ENCODE results near the gene ALDH3B1.

The ALDH3B1 gene

DNA sequence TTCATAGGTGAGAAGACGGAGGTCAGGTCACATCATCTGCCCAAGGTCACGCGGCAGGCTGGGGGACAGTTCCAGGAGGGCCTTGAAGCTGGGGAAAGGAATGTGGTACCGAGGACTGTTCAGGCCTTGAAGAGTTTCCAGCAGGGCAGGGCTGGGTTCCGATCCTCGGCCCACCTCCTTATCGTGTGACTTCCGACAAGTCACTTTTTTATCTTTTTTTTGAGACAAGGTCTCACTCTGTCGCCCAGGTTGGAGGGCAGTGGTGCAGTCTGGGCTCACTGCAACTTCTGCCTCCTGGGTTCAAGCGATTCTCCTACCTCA is 21.0 kb downstream of the ALDH3B1 start:
- DNase-seq (ENCODE audit: low read depth in 2 of 2) = no peak

DNA sequence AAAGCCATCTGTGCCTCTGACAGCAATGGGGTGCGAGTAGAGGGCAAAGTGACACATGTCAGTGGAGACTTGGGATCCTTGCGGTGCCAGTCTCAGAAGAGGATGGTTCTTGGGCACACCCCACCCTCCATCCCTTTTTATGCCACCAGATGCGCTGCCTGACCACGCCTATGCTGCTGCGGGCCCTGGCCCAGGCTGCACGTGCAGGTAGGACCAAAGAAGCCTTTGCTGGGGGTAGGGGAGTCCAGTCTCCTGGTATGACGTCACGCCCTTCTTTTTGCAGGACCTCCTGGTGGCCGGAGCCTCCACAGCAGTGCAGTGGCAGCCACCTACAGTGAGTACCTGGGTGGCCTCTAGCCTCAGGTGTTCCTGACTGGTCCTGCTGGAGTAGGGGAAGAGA is 21.9 kb downstream of the ALDH3B1 start:
- DNase-seq (ENCODE audit: low read depth in 2 of 2) = no peak

- DNase-seq (ENCODE audit: low read depth in 2 of 2) = no peak
These were observed 23.0 kb downstream of the ALDH3B1 start for GRCh38 chr11:68032997-68033707.

GRCh38 chr11:68033708-68034045 is 23.6 kb downstream of the ALDH3B1 start:
- DNase-seq (ENCODE audit: low read depth in 2 of 2) = no peak

- DNase-seq (ENCODE audit: low read depth in 2 of 2) = no peak
These were observed 25.2 kb downstream of the ALDH3B1 start for GRCh38 chr11:68035266-68035876.

DNA sequence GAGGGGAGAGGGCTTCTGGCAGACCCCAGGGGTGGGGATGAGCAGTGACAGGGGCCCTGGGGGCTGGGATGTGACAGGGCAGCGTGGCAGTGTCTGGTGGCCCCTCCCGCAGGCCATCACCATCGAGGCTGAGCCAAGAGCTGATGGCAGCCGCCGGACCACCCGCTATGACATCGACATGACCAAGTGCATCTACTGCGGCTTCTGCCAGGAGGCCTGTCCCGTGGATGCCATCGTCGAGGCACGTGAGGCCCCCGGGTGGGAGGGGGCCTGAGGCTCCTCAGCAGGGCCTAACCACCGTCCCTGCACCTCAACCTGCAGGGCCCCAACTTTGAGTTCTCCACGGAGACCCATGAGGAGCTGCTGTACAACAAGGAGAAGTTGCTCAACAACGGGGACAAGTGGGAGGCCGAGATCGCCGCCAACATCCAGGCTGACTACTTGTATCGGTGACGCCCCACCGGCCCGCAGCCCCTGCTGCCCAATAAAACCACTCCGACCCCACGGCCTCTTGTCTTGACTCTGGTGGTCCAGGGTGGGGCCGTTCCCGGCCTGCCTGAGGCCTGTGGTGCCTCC is 26.1 kb downstream of the ALDH3B1 start:
- DNase-seq (ENCODE audit: low read depth in 2 of 2) = no peak

DNA sequence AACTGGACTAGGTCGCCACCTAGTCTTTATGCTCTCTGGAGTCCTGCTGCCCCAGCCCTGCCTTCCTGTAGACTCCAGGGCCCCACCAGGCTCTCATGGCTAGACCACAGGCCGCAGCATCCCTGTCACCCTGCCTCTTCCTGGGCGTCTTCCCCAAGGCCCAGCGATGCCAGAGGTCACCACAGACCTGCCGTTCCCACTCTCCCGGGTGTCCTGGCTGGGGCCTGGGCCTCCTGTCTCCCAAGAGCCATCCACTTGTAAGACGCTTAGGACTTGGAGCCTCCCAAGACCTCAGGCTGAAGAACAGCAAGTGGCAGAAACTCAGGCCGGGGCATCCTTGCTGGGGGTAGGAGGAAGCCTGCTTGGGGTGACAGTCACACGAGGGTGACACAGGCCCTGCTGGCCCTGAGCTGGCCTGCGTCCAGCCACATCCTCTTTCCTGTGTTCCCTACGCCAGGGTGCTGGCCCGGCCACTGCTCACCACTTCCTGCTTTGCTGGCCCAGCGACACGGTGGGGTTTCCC is 26.7 kb downstream of the ALDH3B1 start:
- DNase-seq (ENCODE audit: low read depth in 2 of 2) = no peak

- no peak for DNase-seq (ENCODE audit: low read depth in 2 of 2)
These were observed 27.5 kb downstream of the ALDH3B1 start for GRCh38 chr11:68037411-68038225.

- no peak for DNase-seq (ENCODE audit: low read depth in 2 of 2)
These were observed 28.1 kb downstream of the ALDH3B1 start for GRCh38 chr11:68038226-68038717.

DNA sequence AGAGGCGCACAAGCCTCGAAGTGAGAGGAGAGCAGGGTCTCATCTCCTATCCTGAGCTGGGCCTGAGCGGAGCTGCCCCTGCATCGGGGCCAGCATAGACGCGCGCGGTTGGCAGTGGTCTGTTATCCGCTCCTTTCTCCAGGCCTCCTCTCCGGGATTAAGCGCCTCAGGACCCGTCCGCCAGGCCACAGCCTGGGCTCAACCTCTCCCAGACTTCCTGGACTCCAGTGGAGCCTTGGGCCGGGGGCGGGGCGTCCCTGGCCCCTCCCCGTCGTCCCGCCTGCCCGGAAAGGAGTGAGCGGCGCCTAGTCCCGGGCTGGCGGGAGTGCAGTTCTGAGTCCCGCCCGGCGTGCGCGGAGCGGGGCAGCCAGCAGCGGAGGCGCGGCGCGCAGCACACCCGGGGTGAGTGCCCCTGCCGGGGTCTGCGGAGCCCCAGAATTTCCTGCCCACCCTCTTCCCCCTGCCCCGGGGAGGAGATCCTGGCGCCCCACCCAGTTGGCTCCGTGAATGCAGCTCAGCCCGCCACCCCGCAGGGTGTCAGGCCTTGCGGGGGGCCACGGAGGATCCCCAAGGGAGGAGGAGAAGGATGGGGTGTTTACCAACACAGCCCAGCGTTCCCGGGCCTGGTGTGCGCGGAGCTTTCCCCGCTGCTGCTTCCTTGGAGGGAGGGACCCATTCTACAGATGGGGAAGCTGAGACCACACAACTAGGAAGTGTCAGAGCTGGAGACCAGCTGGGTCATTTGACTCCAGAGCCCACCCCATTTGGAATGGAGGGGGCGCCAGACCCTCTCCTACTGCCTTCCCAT is 28.8 kb downstream of the ALDH3B1 start, which contains the start of gene TCIRG1:
Gene TCIRG1, plus strand, starts transcription at position 308 of the 808 bp plus-strand sequence. CDS start 2,247 bp downstream, outside the sequence.
- DNase-seq (ENCODE audit: low read depth in 2 of 2) = peak in 1 of 2 donors; percentile 32

GRCh38 chr11:68039526-68040086 is 29.5 kb downstream of the ALDH3B1 start:
- DNase-seq (ENCODE audit: low read depth in 2 of 2) = no peak

GRCh38 chr11:68040101-68040956 is 30.2 kb downstream of the ALDH3B1 start:
- DNase-seq (ENCODE audit: low read depth in 2 of 2) = no peak

- DNase-seq (ENCODE audit: low read depth in 2 of 2) = no peak
These were observed 30.9 kb downstream of the ALDH3B1 start for GRCh38 chr11:68040957-68041591.

GRCh38 chr11:68041617-68042218 is 31.6 kb downstream of the ALDH3B1 start:
- DNase-seq (ENCODE audit: low read depth in 2 of 2) = no peak

DNA sequence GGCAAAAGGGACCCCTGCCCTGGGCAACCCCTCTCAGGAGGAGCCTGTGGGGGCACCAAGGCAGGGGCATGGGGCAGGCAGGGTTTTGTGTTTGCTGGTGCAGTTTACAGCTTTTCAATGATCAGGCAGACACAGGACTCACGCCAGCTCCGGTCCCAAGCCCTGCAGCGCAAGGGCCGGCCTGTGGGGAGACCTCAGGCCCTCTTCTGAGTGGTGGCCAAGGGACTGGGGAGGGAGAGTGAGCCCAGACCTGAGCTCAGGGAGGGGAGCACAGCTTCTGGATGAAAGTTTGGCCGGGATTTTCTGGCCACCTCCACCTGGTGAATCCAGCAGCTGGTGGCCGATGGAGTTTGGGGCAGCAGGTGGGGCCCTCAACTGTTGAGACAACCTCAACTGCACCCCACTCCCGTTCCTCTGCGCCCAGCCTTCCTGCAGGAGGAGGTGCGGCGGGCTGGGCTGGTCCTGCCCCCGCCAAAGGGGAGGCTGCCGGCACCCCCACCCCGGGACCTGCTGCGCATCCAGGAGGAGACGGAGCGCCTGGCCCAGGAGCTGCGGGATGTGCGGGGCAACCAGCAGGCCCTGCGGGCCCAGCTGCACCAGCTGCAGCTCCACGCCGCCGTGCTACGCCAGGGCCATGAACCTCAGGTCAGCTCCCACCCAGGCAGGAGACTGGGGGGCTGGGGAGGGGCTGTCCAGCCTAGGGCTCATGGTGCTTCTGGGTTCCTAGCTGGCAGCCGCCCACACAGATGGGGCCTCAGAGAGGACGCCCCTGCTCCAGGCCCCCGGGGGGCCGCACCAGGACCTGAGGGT is 32.3 kb downstream of the ALDH3B1 start:
- DNase-seq (ENCODE audit: low read depth in 2 of 2) = no peak

- no peak for DNase-seq (ENCODE audit: low read depth in 2 of 2)
These were observed 32.9 kb downstream of the ALDH3B1 start for GRCh38 chr11:68043029-68043348.

- DNase-seq (ENCODE audit: low read depth in 2 of 2) = no peak
These were observed 33.4 kb downstream of the ALDH3B1 start for GRCh38 chr11:68043349-68044144.
